Fibroblast of lung (primary cell): Measurements from ENCODE around the gene EFCAB14.

Experiments used
- CTCF ChIP-seq, 2 donors: IDR thresholded peaks in 1 of 2; conservative IDR thresholded peaks in 1 of 2; 1 replicate in 1 of 2; 2 replicates in 1 of 2; pipeline ENCODE4 v1.5.1; 2011 to 2012; ENCODE audit warnings: low read length in 2 of 2, control low read depth in 1 of 2, inconsistent platforms in 1 of 2, low read depth in 1 of 2, mild to moderate bottlenecking in 1 of 2
- EZH2 ChIP-seq: IDR thresholded peaks from 2 replicates; pipeline ENCODE4 v1.5.1; 2012; ENCODE audit warnings: low read length, control low read depth, mild to moderate bottlenecking; ENCODE audit errors: missing control alignments

GRCh38 chr1:46721686-46722205 is 2.8 kb upstream of the EFCAB14 start:
- TF ChIP-seq CTCF (conservative IDR thresholded peaks at IDR 0.05 in 1 of 2, IDR thresholded peaks at IDR 0.05 in 1 of 2; ENCODE audit: low read depth in 1 of 2, low read length in 2 of 2) = no peak
- no peak for TF ChIP-seq EZH2
